IPS-18c (cell line): ENCODE results near the gene TSC22D4.

Experiments used
- H3K4me3 ChIP-seq: 2 replicates; pipeline ENCODE4 v1.7.0; 2013; ENCODE audit warnings: low read depth, mild to moderate bottlenecking, low read length, moderate library complexity; ENCODE audit not compliant: insufficient read depth
- H3K9me3 ChIP-seq: one replicate; pipeline ENCODE4 v1.6.1; 2013; ENCODE audit warnings: mild to moderate bottlenecking, low read length, moderate library complexity; ENCODE audit not compliant: control insufficient read depth, insufficient read depth

The TSC22D4 gene

GRCh38 chr7:100483090-100483721 is 4.2 kb upstream of the TSC22D4 start:
- peak overlapping the region; percentile 76 for H3K4me3 ChIP-seq
- no peaks in the 10 kb centered on the region for H3K9me3 ChIP-seq

- H3K9me3 ChIP-seq = no peaks in the 10 kb centered on the region
- H3K4me3 ChIP-seq = peak overlapping the region; percentile 76
Observed at GRCh38 chr7:100482728-100483089, 3.7 kb upstream of the TSC22D4 start.

- Histone ChIP-seq H3K4me3 (no peak overlapping the region), H3K9me3 (no peaks in the 10 kb centered on the region)
Observed at GRCh38 chr7:100481466-100481865, 2.5 kb upstream of the TSC22D4 start.

- Histone ChIP-seq H3K9me3 (no peaks in the 10 kb centered on the region), H3K4me3 (peak overlapping the region; percentile 89)
Observed at GRCh38 chr7:100477871-100478267, 1.1 kb downstream of the TSC22D4 start.

GRCh38 chr7:100476903-100477870 is 1.8 kb downstream of the TSC22D4 start:
- no peaks in the 10 kb centered on the region for H3K9me3 ChIP-seq
- H3K4me3 ChIP-seq = peak overlapping the region; percentile 31

- no peaks in the 10 kb centered on the region for H3K9me3 ChIP-seq
- H3K4me3 ChIP-seq = no peak overlapping the region
Observed at GRCh38 chr7:100476101-100476780, 2.8 kb downstream of the TSC22D4 start.

- H3K9me3 ChIP-seq = no peaks in the 10 kb centered on the region
- no peak overlapping the region for H3K4me3 ChIP-seq
Observed at GRCh38 chr7:100475549-100475948, 3.5 kb downstream of the TSC22D4 start.

GRCh38 chr7:100472854-100473499 is 6.0 kb downstream of the TSC22D4 start:
- H3K9me3 ChIP-seq = no peaks in the 10 kb centered on the region
- no peak overlapping the region for H3K4me3 ChIP-seq

- Histone ChIP-seq H3K9me3 (no peaks in the 10 kb centered on the region), H3K4me3 (no peak overlapping the region)
Observed at GRCh38 chr7:100472121-100472851, 6.7 kb downstream of the TSC22D4 start.

- H3K4me3 ChIP-seq = no peak overlapping the region
Observed at GRCh38 chr7:100471021-100471420, 8.0 kb downstream of the TSC22D4 start.

GRCh38 chr7:100469227-100470044 is 9.6 kb downstream of the TSC22D4 start:
- H3K4me3 ChIP-seq = no peak overlapping the region
- H3K9me3 ChIP-seq = no peaks in the 10 kb centered on the region

More at GRCh38 chr7:100471021-100471420, 8.0 kb downstream of the TSC22D4 start:
- H3K9me3 ChIP-seq = no peaks in the 10 kb centered on the region

GRCh38 chr7:100467638-100468373 is 11.2 kb downstream of the TSC22D4 start:
- no peak overlapping the region for H3K4me3 ChIP-seq
- no peaks in the 10 kb centered on the region for H3K9me3 ChIP-seq

GRCh38 chr7:100466653-100467605 is 12.1 kb downstream of the TSC22D4 start:
- H3K9me3 ChIP-seq = no peaks in the 10 kb centered on the region
- no peak overlapping the region for H3K4me3 ChIP-seq

- Histone ChIP-seq H3K4me3 (no peak overlapping the region), H3K9me3 (no peaks in the 10 kb centered on the region)
Observed at GRCh38 chr7:100465702-100466311, 13.2 kb downstream of the TSC22D4 start.
